ENCODE results near the gene ZNF584.

DNA sequence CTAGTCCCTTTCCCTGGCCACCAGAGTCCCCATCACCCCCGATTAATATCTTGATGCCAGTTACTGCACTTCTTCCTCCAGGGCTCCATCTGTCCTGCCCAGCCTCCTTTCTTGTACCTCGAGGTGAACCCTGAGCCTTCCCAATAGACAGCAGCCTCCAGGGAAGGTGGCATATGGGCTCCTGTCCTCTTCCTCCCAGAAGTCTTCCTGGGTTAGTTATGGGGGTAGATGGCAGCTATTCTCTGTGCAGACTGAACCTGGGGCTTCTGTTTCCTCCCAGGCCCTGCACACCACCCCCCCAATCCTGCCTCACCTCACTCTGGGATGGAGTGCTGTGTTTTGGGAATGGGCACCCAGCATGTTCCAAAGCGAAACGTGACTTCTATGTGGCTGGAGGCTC, 10.4 kb upstream of the ZNF584 start:
- TF ChIP-seq TARDBP (IDR thresholded peaks at IDR 0.05) (no peak), FOXK2 (IDR thresholded peaks at IDR 0.05) (no peak), L3MBTL2 (conservative IDR thresholded peaks at IDR 0.05) (no peak)

Data from HEK293T (cell line).